IPS DF 6.9 (cell line): ENCODE data around the gene ASAP3.

ENCODE experiments used
- DNase-seq: peaks from one replicate; pipeline ENCODE4 v3.0.0-alpha.2; 2013; ENCODE audit warnings: low read depth, low spot score
- H3K27ac ChIP-seq: one replicate; pipeline ENCODE4 v1.5.1; 2013; ENCODE audit warnings: low read length, control low read depth
- H3K27me3 ChIP-seq: 2 replicates; pipeline ENCODE4 v1.6.1; 2013; ENCODE audit warnings: mild to moderate bottlenecking, low read length; ENCODE audit not compliant: control insufficient read depth, insufficient read depth
- H3K36me3 ChIP-seq: 2 replicates; pipeline ENCODE4 v1.6.1; 2013; ENCODE audit warnings: low read length; ENCODE audit not compliant: control insufficient read depth, insufficient read depth
- H3K4me1 ChIP-seq: 2 replicates; pipeline ENCODE4 v1.6.1; 2013; ENCODE audit warnings: low read length; ENCODE audit not compliant: control insufficient read depth, insufficient read depth
- H3K4me3 ChIP-seq: 2 replicates; pipeline ENCODE4 v1.5.1; 2013; ENCODE audit warnings: mild to moderate bottlenecking, low read length
- H3K9me3 ChIP-seq: 2 replicates; pipeline ENCODE4 v1.6.1; 2013; ENCODE audit warnings: low read length, inconsistent platforms; ENCODE audit not compliant: control insufficient read depth, insufficient read depth
- WGBS: extraction: QIAGEN DNeasy Blood & Tissue Kit; methylation state at CpG from one replicate; pipeline ENCODE4 v1.1.7; 2013; ENCODE audit warnings: mixed read lengths, missing lambda C conversion rate; ENCODE audit not compliant: insufficient read length, insufficient coverage; 5-methylcytosine and 5-hydroxymethylcytosine counted together

The ASAP3 gene

DNA sequence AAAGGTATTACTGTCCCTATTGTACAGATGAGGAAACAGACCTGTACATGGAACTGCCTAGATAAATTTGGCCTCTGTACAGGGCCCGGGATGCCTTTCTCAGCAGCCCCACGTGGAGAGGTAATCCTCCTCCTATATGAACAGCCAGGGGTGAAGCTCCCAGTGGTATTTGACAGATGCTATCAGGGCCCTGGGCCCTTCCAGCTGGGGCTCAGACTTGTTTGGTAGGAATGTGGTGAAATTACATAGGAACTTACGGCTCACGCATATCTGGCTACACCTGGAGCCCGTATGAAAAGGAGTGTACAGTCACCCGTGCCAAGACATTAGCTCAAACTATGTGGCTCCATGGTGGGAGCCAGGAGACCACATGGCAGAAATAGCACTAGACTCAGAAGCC lies 34.7 kb downstream of the ASAP3 start:
- H3K27ac ChIP-seq, result no peak overlapping the region
- no peak overlapping the region for H3K4me3 ChIP-seq
- no peaks in the 10 kb centered on the region for H3K4me1 ChIP-seq
- no peaks in the 10 kb centered on the region for H3K36me3 ChIP-seq
- no peaks in the 10 kb centered on the region for H3K9me3 ChIP-seq
- no peaks in the 10 kb centered on the region for H3K27me3 ChIP-seq
- WGBS, result no CpG with 5 or more reads among the region's 6 CpGs
- no peak for DNase-seq

DNA sequence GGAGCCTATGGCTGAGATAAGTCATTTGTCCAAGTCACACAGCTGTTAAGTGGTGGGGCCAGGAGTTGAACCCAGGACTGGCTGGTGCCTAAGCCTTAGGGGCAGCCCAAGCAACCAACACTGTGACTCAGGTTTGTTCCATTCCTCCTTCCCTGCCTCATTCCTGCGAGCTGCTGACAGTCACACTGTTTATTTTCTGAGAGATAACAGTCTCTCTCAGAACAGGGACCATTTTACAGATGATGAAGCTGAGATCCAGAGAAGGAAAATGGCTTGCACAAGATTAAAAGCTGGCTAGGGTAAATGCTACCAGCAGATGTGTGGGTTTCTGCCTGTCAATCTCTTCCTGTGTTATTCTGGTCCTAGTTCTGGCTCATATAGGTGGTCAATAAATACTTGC lies 35.1 kb downstream of the ASAP3 start:
- Histone ChIP-seq H3K36me3 (no peaks in the 10 kb centered on the region), H3K27ac (no peak overlapping the region), H3K4me1 (no peaks in the 10 kb centered on the region), H3K9me3 (no peaks in the 10 kb centered on the region), H3K27me3 (no peaks in the 10 kb centered on the region), H3K4me3 (no peak overlapping the region)
- no peak for DNase-seq
- no CpG with 5 or more reads among the region's 1 CpG for WGBS

- Histone ChIP-seq H3K4me3 (no peak overlapping the region), H3K27me3 (no peaks in the 10 kb centered on the region), H3K9me3 (no peaks in the 10 kb centered on the region), H3K36me3 (peaks cover 5% of the 10 kb centered on the region; the same call in 1 of the 2 replicates), H3K4me1 (no peaks in the 10 kb centered on the region), H3K27ac (no peak overlapping the region)
- no CpG with 5 or more reads among the region's 8 CpGs for WGBS
- DNase-seq, result no peak
These were observed 37.2 kb downstream of the ASAP3 start for GRCh38 chr1:23446661-23447310.

DNA sequence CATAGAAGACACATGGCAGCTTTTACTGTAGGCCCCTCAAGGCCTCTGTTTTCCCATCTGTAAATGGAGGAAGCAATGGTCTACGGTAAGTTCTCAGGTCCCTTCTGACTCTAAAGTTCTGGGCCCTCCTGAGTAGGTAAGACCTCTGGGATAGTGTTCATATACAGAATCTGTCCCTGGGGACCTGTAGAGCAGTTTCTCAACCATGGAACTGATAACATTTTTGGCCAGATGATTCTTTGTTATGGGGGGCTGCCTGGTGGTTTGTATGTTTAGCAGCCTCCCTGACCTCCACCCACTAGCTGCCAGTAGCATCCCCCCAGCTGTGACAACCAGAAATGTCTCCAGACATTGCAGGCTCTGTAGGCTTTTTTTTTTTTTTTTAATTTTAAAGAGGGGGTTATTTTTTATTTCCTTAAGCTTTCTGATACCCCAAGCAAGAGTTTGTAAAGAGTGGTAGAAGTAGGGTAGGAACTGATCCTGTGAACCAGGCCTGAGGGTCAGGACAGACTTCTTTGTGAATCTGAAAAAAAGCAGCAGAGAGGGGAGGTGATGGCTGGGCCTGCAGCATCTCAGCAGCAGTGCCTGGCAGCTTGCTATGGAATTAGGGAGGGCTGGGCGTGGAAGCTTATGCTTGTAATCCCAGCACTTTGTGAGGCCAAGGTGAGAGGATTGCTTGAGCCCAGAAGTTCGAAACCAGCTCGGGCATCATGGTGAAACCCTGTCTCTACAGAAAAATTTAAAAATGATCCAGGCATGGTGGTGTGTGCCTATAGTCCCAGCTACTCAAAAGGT lies 39.2 kb downstream of the ASAP3 start:
- WGBS, result no CpG with 5 or more reads among the region's 4 CpGs
- no peak for DNase-seq
- peaks cover 5% of the 10 kb centered on the region for H3K36me3 ChIP-seq
- H3K9me3 ChIP-seq, result no peaks in the 10 kb centered on the region
- H3K27ac ChIP-seq, result no peak overlapping the region
- no peak overlapping the region for H3K4me3 ChIP-seq
- no peaks in the 10 kb centered on the region for H3K27me3 ChIP-seq
- H3K4me1 ChIP-seq, result no peaks in the 10 kb centered on the region

- Histone ChIP-seq H3K27ac (no peak overlapping the region), H3K9me3 (no peaks in the 10 kb centered on the region), H3K27me3 (no peaks in the 10 kb centered on the region), H3K4me1 (no peaks in the 10 kb centered on the region), H3K36me3 (peaks cover 5% of the 10 kb centered on the region), H3K4me3 (no peak overlapping the region)
- no peak for DNase-seq
- WGBS, result no CpG with 5 or more reads among the region's 4 CpGs
These were observed 39.9 kb downstream of the ASAP3 start for GRCh38 chr1:23444104-23444533.

DNA sequence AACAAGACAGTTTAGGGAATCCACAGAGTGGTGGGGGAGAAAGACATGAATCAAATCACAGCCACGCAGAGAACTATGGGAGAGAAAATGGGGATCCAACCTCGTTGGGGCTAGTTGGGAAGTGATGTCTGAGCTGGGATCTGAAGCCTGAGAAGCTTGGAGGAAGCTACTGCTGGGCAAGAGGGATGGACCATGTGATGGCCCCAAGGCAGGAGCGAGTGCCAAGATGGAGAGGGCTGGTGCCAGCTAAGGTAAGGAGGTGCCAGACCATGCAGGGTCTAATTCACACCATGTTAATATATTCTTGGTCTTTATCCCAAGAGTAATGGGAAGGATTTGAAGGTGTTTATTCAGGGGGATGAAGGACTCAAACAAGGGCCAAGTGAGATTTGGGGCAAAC lies 41.2 kb downstream of the ASAP3 start:
- WGBS, result no CpG with 5 or more reads among the region's 3 CpGs
- DNase-seq, result no peak
- Histone ChIP-seq H3K27me3 (no peaks in the 10 kb centered on the region), H3K9me3 (no peaks in the 10 kb centered on the region), H3K4me3 (no peak overlapping the region), H3K27ac (no peak overlapping the region), H3K4me1 (no peaks in the 10 kb centered on the region), H3K36me3 (peaks cover 5% of the 10 kb centered on the region)

DNA sequence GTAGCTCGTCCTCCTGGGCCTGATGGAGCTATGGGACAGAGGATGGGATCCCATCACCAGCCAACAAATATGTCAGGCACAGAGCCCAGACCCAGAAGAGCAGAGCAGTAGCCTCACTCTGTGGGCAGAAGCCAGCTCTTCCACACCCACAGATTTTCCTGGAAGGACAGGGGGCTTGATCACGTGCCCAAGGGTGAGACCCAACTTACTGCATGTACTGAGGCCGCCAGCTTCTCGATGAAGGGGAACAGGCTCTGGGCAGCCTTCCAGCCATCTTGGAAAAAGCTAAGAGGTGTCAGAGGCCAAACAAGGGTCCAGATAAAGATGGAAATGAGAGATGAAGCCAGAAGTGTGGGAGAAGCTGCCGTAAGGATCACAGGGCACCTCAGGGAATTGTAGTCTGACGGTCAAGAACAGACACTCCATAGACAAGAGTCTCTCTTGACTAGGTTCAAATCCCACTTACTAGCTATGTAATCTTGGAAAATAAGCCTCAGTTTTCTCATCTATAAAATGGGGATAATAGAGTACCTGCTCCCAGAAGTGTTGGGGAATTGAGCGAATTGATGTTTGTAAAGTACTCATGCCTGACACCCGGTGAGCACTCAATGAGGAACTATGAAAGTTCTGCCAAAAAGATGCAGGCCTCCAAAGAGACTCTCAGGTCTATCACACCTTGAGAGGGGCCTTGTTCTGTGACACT lies 42.4 kb downstream of the ASAP3 start:
- H3K9me3 ChIP-seq, result no peaks in the 10 kb centered on the region
- H3K4me1 ChIP-seq, result no peaks in the 10 kb centered on the region
- no CpG with 5 or more reads among the region's 8 CpGs for WGBS
- H3K4me3 ChIP-seq, result no peak overlapping the region
- H3K36me3 ChIP-seq, result peaks cover 5% of the 10 kb centered on the region
- H3K27me3 ChIP-seq, result no peaks in the 10 kb centered on the region
- no peak overlapping the region for H3K27ac ChIP-seq
- no peak for DNase-seq

- Histone ChIP-seq H3K4me1 (no peaks in the 10 kb centered on the region), H3K36me3 (peaks cover 21% of the 10 kb centered on the region), H3K27me3 (no peaks in the 10 kb centered on the region), H3K27ac (no peak overlapping the region), H3K4me3 (no peak overlapping the region), H3K9me3 (no peaks in the 10 kb centered on the region)
- no CpG with 5 or more reads among the region's 8 CpGs for WGBS
- DNase-seq, result no peak
These were observed 45.4 kb downstream of the ASAP3 start for GRCh38 chr1:23438545-23438944.

GRCh38 chr1:23437355-23437664 lies 46.7 kb downstream of the ASAP3 start:
- Histone ChIP-seq H3K4me3 (no peak overlapping the region), H3K27me3 (no peaks in the 10 kb centered on the region), H3K27ac (no peak overlapping the region), H3K36me3 (peaks cover 25% of the 10 kb centered on the region), H3K4me1 (no peaks in the 10 kb centered on the region), H3K9me3 (no peaks in the 10 kb centered on the region)
- no CpG with 5 or more reads among the region's 13 CpGs for WGBS
- DNase-seq, result no peak

GRCh38 chr1:23436520-23437354 lies 47.2 kb downstream of the ASAP3 start:
- Histone ChIP-seq H3K4me1 (no peaks in the 10 kb centered on the region), H3K27me3 (no peaks in the 10 kb centered on the region), H3K27ac (no peak overlapping the region), H3K36me3 (peaks cover 20% of the 10 kb centered on the region), H3K4me3 (no peak overlapping the region; the same call in 1 of the 2 replicates), H3K9me3 (no peaks in the 10 kb centered on the region)
- DNase-seq, result peak; percentile 72
- WGBS, result no CpG with 5 or more reads among the region's 49 CpGs
